NCI-H1048 (cell line): ENCODE data around the gene SNX3.

Source experiments
- DNase-seq: peaks from one replicate; lab custom pipeline; 2025; lab: John Stamatoyannopoulos, UW

SNX3 gene

GRCh38 chr6:108170332-108171290 is 90.2 kb downstream of the SNX3 start:
- DNase-seq: no peak

- no peak for DNase-seq
Observed at GRCh38 chr6:108169464-108170331, 91.1 kb downstream of the SNX3 start.

- no peak for DNase-seq
Observed at GRCh38 chr6:108168501-108169463, 92.1 kb downstream of the SNX3 start.

- DNase-seq: no peak
Observed at GRCh38 chr6:108168090-108168463, 92.8 kb downstream of the SNX3 start.

GRCh38 chr6:108167449-108168089 is 93.3 kb downstream of the SNX3 start:
- DNase-seq: no peak

GRCh38 chr6:108166664-108167448 is 94.0 kb downstream of the SNX3 start:
- DNase-seq: no peak

- DNase-seq: no peak
Observed at GRCh38 chr6:108165714-108166663, 94.9 kb downstream of the SNX3 start, which contains the start of gene NR2E1. Gene NR2E1 (plus strand): TSS chr6:108166022. CDS start chr6:108166766, 744 bp downstream.

- DNase-seq: no peak
Observed at GRCh38 chr6:108164815-108165706, 95.8 kb downstream of the SNX3 start.

GRCh38 chr6:108164543-108164814 is 96.4 kb downstream of the SNX3 start:
- no peak for DNase-seq

GRCh38 chr6:108163644-108164542 is 96.9 kb downstream of the SNX3 start:
- DNase-seq: peak; percentile 9

- no peak for DNase-seq
Observed at GRCh38 chr6:108163267-108163643, 97.6 kb downstream of the SNX3 start.

- DNase-seq: no peak
Observed at GRCh38 chr6:108161724-108162282, 99.0 kb downstream of the SNX3 start.
